22Rv1 (cell line): ENCODE data around the gene COPG1.

ENCODE experiments used
- H3K27ac ChIP-seq: fragments of 450-650 bp; 2 replicates; pipeline ENCODE4 v1.5.1; 2017
- CTCF ChIP-seq: fragments of 450-650 bp; IDR thresholded peaks from 2 replicates; pipeline ENCODE4 v1.5.1; 2017; ENCODE audit warnings: mild to moderate bottlenecking
- ZFX ChIP-seq: fragments of 450-650 bp; IDR thresholded peaks from 2 replicates; pipeline ENCODE4 v1.6.1; 2017; ENCODE audit warnings: antibody characterized with exemption, borderline replicate concordance

The COPG1 gene

GRCh38 chr3:129271674-129272073 is 22.3 kb downstream of the COPG1 start:
- TF ChIP-seq ZFX = no peak
- TF ChIP-seq CTCF = no peak

GRCh38 chr3:129276385-129276784 is 27.0 kb downstream of the COPG1 start:
- 0 out of 2 replicates have a peak overlapping the region, but pooled peaks have one; percentile 15 for H3K27ac ChIP-seq
- TF ChIP-seq ZFX (no peak), CTCF (no peak)

More at GRCh38 chr3:129271674-129272073, 22.3 kb downstream of the COPG1 start:
- H3K27ac ChIP-seq = no peak overlapping the region

DNA sequence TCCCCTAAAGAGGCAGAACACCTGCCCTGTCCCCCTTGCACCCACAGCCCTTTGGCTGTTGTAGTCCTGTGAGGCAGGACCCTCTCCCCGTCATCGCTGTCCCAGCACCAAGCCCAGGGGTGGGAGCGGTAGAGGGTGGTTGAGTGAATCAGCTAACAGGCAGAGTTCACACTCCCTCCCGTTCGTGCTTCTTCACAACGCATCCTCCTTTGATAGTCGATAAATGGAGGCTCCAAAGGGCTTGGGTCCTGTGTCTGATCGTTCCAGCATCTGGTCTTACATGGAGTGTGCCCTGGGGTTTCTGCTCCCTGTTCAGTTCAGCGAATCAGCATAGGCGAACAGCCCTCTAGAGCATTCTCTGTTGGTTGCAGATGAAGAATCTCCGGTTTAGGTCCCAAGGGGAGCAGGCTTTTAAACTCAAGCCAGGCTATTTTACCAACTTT is 28.4 kb downstream of the COPG1 start:
- TF ChIP-seq ZFX = no peak
- no peak for TF ChIP-seq CTCF
- H3K27ac ChIP-seq = peak overlapping the region; percentile 89

DNA sequence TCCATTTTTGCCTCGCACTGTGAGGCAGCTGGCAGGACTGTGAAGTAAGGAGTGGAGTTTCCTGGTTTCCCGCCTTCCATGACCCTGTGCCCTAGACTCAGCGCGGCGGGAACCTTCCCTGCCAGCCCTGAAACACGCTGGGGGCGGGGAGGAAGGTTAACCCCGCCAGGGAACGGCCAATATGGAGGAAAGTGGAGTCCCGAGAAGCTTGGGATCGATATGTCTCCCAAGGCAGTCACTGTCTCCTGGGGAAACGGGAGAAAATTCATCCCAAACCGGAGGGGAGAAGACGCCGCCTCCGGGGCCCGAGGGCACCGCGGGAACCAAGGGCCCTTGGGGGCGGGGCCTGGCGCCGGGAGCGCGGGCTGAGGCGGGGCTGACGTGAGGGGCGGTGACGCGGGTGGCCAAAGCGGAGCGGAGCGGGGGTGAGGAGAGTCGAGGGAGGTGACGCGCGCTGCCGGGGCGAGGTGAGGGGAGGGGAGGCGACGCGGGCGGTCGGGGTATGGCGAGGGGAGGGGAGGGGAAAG is 29.1 kb downstream of the COPG1 start, which contains the start of gene HMCES:
Gene HMCES (plus strand): TSS at position 432 of the 527 bp plus-strand sequence. CDS start 863 bp downstream, outside the sequence.
- TF ChIP-seq ZFX = no peak
- no peak for TF ChIP-seq CTCF
- H3K27ac ChIP-seq = peak within 1 kb of the TSS; percentile 89

- TF ChIP-seq CTCF (no peak), ZFX (no peak)
- H3K27ac ChIP-seq = peak overlapping the region; percentile 89
Observed at GRCh38 chr3:129278966-129279906, 29.8 kb downstream of the COPG1 start.

GRCh38 chr3:129280183-129280582 is 30.8 kb downstream of the COPG1 start:
- no peak overlapping the region for H3K27ac ChIP-seq

More at GRCh38 chr3:129280183-129280582, 30.8 kb downstream of the COPG1 start:
- TF ChIP-seq CTCF (no peak), ZFX (no peak)
